Left lung (tissue), 10 donors: ENCODE results near the gene SERPINA4. TPM values are rescaled to one million over a fixed set of nuclear protein-coding genes. Genes with fewer than 3 reads are reported as not detected.

Experiments
- ATAC-seq: fragments of 200-7000 bp; cut with Tn5 transposase; one replicate; pipeline ENCODE4 v1.9.1; 2020; ENCODE audit warnings: moderate library complexity
- DNase-seq, 4 donors: peaks; one replicate each; pipeline ENCODE4 v3.0.0-alpha.2; 2013 to 2020
- H3K27ac ChIP-seq, 2 donors: fragments of 200-600 bp; sonication (generic) in 1 of 2; one replicate each; pipeline versions ENCODE4 v1.5.0 to v1.8.0; 2020 to 2021
- H3K27me3 ChIP-seq, 2 donors: fragments of 200-600 bp; sonication (generic) in 1 of 2; one replicate each; pipeline versions ENCODE4 v1.5.0 to v1.8.0; 2020 to 2021
- H3K36me3 ChIP-seq, 2 donors: fragments of 200-600 bp; sonication (generic) in 1 of 2; one replicate each; pipeline versions ENCODE4 v1.5.0 to v1.8.0; 2020 to 2021
- H3K4me1 ChIP-seq, 2 donors: fragments of 200-600 bp; one replicate each; pipeline ENCODE4 v1.8.0; 2021
- H3K4me3 ChIP-seq, 2 donors: fragments of 200-600 bp; sonication (generic) in 1 of 2; one replicate each; pipeline versions ENCODE4 v1.5.0 to v1.8.0; 2020 to 2021; ENCODE audit warnings: mild to moderate bottlenecking in 1 of 2
- H3K9me3 ChIP-seq, 2 donors: fragments of 200-600 bp; sonication (generic) in 1 of 2; one replicate each; pipeline versions ENCODE4 v1.5.0 to v1.8.0; 2020 to 2021
- intact Hi-C, 2 donors: fragments of 100-400 bp; cut with DNase I; formaldehyde crosslinking; loops; one replicate each; pipeline versions ENCODE4 v1.11.2 to v1.14.2; 2022
- polyA plus RNA-seq, 6 donors: library from polyadenylated mRNA; unstranded; fragments of 120-200 nt; gene quantifications; one replicate each; pipeline ENCODE4 v1.2.1, GENCODE V29; 2013; ENCODE audit not compliant: insufficient read length in 6 of 6
- total RNA-seq, 2 donors: library from RNA; stranded (reverse); fragmentation: NEBNext Ultra II Directional; extraction: Animal tissue kit (Norgen Biotek cat#: 25700); gene quantifications; one replicate each; pipeline ENCODE4 v1.2.1, GENCODE V29; 2021
- TF ChIP-seq, protein P1 (sequence below), 2 donors: fragments of 200-600 bp; sonication (generic) in 1 of 2; IDR thresholded peaks; one replicate each; pipeline versions ENCODE4 v1.5.0 to v1.8.0; 2021; ENCODE audit warnings: antibody characterized with exemption in 2 of 2
- donor health status: DM: no; HTN: yes; CAD: no.
- donor health status: DM: no; HTN: no; CAD: no.

The SERPINA4 gene
- total and polyA plus RNA-seq, 8 donors, result 1.0 to 2.7 (median 1.3) TPM; not detected in 2

DNA sequence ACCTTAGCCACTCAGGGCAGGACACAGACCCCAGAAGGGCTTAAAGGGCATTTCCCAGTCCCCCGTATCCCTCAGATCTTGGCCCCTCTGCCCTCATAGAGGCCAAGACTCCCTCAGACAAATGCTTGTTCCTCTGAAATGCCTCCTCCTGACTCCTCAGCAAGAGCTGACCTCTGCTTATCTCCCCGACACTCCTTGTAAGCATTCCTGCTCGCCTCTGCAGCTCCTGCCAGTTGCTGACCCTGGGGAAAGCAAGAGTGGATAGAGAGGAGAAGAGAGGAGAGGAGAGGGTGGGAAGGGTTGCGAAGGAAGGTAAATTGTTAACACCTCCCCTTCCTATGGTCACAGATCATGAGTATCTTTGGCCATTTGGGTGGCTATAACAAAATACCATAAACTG, 27.1 kb downstream of the SERPINA4 start:
- Histone ChIP-seq H3K4me3 (no peak overlapping the region), H3K4me1 (no peaks in the 10 kb centered on the region), H3K27ac (no peak overlapping the region), H3K36me3 (no peaks in the 10 kb centered on the region), H3K9me3 (no peaks in the 10 kb centered on the region), H3K27me3 (peaks cover 0 to 4% of the 10 kb centered on the region in 2 donors)
- DNase-seq (no peak), ATAC-seq (no peak)
- TF ChIP-seq, protein P1, sequence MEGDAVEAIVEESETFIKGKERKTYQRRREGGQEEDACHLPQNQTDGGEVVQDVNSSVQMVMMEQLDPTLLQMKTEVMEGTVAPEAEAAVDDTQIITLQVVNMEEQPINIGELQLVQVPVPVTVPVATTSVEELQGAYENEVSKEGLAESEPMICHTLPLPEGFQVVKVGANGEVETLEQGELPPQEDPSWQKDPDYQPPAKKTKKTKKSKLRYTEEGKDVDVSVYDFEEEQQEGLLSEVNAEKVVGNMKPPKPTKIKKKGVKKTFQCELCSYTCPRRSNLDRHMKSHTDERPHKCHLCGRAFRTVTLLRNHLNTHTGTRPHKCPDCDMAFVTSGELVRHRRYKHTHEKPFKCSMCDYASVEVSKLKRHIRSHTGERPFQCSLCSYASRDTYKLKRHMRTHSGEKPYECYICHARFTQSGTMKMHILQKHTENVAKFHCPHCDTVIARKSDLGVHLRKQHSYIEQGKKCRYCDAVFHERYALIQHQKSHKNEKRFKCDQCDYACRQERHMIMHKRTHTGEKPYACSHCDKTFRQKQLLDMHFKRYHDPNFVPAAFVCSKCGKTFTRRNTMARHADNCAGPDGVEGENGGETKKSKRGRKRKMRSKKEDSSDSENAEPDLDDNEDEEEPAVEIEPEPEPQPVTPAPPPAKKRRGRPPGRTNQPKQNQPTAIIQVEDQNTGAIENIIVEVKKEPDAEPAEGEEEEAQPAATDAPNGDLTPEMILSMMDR (IDR thresholded peaks at IDR 0.05), result no peak
- intact Hi-C loops, result no loop called here

GRCh38 chr14:94591073-94591472, 29.8 kb downstream of the SERPINA4 start:
- Histone ChIP-seq H3K4me3 (no peak overlapping the region), H3K9me3 (no peaks in the 10 kb centered on the region), H3K36me3 (no peaks in the 10 kb centered on the region), H3K4me1 (no peaks in the 10 kb centered on the region), H3K27ac (no peak overlapping the region), H3K27me3 (peaks cover 0 to 8% of the 10 kb centered on the region in 2 donors)
- intact Hi-C loops, result no loop called here
- DNase-seq, result no peak
- ATAC-seq, result no peak
- TF ChIP-seq, protein P1 (IDR thresholded peaks at IDR 0.05), result no peak

GRCh38 chr14:94591871-94592270, 30.6 kb downstream of the SERPINA4 start:
- Histone ChIP-seq H3K4me3 (no peak overlapping the region), H3K27me3 (peaks cover 0 to 8% of the 10 kb centered on the region in 2 donors)

GRCh38 chr14:94592457-94592856, 31.2 kb downstream of the SERPINA4 start:
- ATAC-seq, result no peak
- no peaks in the 10 kb centered on the region for H3K36me3 ChIP-seq
- H3K4me1 ChIP-seq, result no peaks in the 10 kb centered on the region
- peaks cover 0 to 5% of the 10 kb centered on the region in 2 donors for H3K27me3 ChIP-seq
- no peak overlapping the region for H3K27ac ChIP-seq
- intact Hi-C loops, result no loop called here
- no peak for DNase-seq
- no peaks in the 10 kb centered on the region for H3K9me3 ChIP-seq
- TF ChIP-seq, protein P1 (IDR thresholded peaks at IDR 0.05), result no peak
- no peak overlapping the region for H3K4me3 ChIP-seq

More at GRCh38 chr14:94591871-94592270, 30.6 kb downstream of the SERPINA4 start:
- ATAC-seq, result no peak
- intact Hi-C loops, result no loop called here
- TF ChIP-seq, protein P1 (IDR thresholded peaks at IDR 0.05), result no peak
- DNase-seq, result no peak
- Histone ChIP-seq H3K36me3 (no peaks in the 10 kb centered on the region), H3K4me1 (no peaks in the 10 kb centered on the region), H3K27ac (no peak overlapping the region), H3K9me3 (no peaks in the 10 kb centered on the region)

DNA sequence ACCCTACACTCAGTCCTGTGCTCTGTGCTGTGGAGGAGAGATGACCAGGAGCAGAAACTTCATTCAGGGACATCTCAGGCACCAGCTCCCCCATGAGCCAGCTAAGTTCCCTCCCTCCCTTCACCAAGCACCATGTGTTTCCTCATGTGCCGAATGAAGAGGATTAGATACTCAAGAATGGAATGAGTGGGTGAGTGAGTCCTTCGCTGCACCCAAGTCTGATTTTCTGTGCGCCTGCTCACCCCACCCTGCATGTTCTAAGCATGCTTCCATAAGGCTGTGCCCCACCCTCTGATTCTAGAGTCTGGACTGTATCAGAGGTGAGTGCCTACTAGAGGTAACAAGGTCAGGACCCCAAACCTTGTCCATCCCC, 32.1 kb downstream of the SERPINA4 start:
- Histone ChIP-seq H3K9me3 (no peaks in the 10 kb centered on the region), H3K27ac (no peak overlapping the region)
- intact Hi-C loops, result no loop called here

More for the DNA sequence above, 32.1 kb downstream of the SERPINA4 start:
- TF ChIP-seq, protein P1 (IDR thresholded peaks at IDR 0.05), result no peak
- ATAC-seq, result no peak
- no peak overlapping the region for H3K4me3 ChIP-seq
- H3K4me1 ChIP-seq, result no peaks in the 10 kb centered on the region
- H3K27me3 ChIP-seq, result peaks cover 0 to 3% of the 10 kb centered on the region in 2 donors
- DNase-seq, result no peak
- H3K36me3 ChIP-seq, result no peaks in the 10 kb centered on the region
